HG03439 (cell line): ENCODE measurements around the gene TNS4.

ENCODE experiments used
- ATAC-seq: cut with Tn5 transposase; IDR thresholded peaks from one replicate; pipeline ENCODE4 v1.9.1; 2021; ENCODE audit warnings: mild to moderate bottlenecking, moderate library complexity; ENCODE audit not compliant: unreplicated experiment

Gene TNS4

DNA sequence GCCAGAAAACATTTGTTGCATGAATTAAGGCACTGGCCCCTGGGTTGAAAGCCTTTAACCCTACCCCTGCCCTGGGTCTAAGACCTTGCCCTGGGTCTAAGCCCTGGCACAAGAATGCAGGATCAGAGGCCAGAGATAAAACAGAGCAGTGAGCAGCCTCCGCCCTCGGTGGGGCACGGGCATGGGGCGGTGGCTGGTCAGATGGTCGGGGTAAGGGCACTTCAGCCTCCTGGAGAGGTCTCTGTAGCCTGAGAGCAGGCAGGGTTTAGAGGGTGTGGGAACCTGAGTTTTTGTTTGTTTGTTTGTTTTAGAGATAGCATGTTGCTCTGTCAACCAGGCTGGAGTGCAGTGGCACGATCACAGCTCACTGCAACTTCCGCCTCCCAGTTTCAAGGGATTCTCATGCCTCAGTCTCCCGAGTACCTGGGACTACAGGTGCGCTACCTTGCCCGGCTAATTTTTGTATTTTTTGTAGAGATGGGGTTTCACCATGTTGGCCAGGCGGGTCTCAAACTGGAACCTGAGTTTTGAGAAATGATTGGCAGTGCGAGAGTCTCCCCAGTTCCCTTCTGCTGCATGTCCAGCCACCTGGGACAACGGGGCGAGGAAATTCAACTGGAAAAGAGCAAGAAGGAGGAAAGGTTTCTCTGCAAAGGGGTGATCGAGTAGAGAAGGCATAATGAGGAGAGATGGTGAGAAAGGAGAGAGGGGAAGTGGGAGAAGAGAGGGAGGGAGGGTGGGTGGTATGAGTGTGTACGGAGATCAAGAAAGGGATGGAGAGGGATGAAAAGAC lies 27.7 kb downstream of the TNS4 start:
- no peak for ATAC-seq

DNA sequence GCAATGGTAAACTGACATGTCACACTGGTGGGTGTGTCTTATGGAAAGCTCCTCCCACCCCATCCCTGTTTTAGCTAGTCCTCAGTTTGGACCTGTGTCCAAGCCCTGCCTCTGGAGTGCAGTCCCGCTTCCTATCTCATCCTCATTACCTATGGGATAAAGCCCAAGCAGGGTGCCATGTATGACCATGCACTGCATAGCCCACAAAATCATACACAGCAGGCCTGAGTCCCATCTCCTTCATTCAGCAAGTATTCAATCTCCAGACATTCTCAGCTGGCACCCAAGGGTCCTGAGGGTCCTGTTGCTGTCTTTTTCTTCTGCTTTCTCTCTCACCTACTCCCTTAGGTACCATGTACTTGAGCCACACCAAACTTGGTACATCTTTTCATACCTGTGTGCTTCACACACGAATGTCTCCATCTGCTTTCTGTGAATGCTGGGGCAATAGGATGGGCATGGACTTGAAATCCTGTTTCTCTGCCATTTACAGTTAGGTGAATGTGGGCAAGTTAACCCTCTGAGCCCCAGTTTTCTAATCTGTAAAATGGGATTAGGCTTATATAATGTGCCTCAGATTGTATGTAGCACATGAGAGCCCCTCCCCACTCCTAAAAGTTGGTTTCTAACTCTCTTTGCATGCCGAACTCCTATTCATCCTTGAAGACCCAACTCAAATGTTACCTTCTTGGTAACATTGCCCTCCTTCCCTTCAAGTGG lies 28.5 kb downstream of the TNS4 start:
- no peak for ATAC-seq

DNA sequence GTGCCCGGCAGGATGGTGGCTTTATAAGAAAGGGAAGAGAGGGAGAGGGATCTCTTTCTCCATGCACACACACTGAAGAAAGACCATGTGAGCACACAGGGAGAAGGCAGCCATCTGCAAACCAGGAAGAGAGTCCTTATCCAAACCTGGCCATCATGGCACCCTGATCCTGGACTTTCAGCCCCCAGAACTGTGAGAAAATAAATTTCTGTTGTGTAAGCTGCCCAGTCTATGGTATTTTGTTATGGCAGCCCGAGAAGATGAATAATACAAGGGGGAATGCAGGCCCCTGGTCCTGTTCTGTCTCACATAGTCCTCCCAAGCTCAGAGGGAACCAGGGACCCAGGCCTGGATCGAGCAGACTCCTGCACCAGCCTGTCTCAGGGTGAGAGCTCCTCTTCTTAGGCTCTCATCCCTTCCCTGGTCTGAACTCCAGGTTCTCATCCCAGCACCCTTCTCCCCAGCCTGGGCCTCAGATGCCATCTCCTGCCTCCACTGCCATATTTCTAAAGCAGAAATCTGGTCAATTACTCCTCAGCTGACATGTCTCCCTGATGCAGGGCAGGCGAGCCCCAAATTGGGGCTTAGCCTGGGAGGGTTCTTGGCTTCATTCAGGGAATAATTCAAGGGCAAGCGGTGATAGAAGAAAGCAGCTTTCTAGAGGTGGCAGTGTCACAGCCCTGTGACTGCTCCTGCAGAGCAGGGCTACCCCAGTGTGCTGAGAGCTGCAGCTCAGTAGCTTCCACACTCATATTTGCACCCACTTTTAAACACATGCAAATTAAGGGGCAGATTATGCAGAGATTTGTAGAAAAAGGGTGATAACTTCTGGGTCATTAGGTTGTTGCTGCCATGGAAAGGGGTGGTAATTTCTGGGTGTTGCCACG lies 29.3 kb downstream of the TNS4 start:
- no peak for ATAC-seq

DNA sequence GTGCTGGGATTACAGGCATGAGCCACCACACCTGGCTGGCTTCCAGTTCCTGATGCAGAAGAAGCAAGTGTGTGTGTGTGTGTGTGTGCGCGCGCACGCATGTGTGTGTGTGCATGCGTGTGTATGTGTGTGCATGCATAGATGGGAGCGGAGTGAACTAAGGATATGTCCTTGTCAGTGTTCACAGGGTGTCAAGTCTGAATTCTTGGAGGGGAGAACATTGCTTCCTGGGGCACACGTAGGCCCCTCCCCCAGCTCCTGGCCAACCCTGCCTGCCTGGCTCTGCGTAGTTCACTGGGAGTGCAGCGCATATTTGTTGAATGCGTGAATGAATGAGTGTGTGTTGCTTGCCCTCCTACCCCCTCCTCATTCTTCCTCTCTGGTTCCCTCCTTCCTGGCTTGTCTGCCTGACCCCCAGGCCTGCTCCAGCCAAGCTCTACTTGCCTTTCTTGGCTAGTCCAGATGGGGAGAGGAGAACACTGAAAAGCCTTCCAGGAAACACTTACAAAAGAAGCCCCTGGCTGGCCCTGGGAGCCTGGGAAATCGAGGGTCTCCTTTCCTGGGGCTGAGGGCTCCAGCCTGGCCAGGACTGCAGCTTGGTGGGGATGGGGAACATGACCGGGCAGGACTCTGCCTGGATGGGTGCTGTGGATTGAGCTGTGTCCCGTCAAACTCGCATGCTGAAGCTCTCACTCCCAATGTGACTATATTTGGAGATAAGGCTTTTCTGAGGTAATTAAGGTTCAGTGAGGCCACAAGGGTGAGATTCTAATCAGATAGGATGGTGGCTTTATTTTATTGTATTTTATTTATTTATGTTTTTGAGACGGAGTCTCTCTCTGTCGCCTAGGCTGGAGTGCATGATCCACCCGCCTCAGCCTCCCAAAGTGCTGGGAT lies 30.2 kb downstream of the TNS4 start:
- no peak for ATAC-seq

DNA sequence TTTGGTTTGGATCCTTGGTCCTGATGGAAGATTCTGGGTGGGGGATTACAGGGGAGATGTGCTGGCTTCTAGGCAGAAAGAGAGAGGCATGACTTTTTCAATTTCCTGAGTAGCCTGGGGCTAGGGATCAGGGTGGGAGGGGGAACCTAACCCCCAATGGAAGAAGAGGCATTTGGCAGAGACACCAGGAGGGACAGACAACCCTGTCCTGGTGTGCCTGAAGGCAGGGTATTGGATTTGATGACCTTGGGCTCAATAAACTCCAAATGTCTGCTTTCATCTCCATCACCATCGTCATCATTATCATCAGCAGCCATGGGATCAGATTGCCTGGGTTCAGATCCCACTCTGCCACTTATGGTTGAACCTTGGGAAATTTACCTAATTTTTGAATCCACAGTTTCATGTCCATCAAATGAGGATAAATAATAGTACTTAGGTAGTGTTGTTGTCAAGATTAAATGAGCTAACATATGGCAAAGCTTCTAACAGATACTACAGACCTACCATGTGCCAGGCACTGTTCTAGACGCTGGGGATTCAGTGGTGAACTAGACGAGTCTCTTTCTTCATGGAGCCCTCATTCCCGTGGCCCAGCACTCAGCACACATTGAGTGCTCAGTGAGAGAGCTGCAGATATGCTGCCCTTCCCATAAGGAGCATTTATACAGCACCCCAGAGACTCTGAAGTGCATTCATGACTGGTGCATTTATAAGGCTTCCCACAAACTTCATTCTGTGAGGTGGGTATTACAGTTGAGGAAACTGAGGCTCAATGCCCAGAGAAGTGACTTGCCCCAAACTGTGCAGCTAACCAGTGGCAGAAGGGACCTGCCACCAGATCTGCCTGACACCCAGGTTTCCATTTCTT lies 31.4 kb downstream of the TNS4 start:
- no peak for ATAC-seq

DNA sequence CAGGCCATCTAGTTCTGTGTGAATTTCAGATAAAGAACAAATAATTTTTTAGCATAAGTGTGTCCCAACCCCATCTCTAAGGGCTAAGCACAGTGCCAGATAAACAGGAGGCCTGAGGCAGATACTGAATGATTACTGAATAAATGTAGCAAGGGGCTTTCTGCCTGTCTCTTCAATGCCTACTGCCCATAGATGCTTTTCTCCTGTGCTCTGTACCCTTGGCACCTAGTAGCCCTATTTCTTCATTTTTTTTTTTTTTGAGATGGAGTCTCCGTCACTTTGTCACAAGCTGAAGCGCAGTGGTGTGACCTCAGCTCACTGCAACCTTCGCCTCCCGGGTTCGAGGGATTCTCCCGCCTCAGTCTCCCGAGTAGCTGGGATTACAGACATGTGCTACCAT lies 32.9 kb downstream of the TNS4 start:
- ATAC-seq, result no peak

DNA sequence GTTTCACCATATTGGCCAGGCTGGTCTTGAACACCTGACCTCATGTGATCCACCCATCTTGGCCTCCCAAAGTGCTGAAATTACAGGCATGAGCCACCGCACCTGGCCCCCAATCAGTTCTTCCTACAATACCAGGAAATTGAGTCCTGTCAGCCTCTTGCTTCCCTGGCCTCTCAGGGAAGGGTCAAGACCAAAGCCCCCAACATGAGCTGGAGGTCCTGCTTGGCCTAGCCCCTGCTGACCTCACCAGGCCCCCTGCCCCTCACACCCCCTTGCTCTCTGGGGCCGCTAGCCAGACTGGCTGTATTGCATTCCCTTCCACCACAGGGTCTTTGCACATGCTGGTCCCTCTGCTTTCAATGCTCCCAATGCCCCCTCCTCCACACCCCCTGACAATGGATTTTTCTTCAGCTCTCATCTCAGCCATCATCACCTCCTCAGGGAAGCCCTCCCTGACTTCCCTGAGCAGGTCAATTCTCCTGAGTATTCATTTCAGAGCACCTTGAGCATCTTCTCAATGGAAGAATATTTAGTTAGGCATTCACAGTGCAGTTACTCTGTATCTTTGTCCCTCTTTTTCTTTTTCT lies 34.0 kb downstream of the TNS4 start:
- ATAC-seq, result no peak

DNA sequence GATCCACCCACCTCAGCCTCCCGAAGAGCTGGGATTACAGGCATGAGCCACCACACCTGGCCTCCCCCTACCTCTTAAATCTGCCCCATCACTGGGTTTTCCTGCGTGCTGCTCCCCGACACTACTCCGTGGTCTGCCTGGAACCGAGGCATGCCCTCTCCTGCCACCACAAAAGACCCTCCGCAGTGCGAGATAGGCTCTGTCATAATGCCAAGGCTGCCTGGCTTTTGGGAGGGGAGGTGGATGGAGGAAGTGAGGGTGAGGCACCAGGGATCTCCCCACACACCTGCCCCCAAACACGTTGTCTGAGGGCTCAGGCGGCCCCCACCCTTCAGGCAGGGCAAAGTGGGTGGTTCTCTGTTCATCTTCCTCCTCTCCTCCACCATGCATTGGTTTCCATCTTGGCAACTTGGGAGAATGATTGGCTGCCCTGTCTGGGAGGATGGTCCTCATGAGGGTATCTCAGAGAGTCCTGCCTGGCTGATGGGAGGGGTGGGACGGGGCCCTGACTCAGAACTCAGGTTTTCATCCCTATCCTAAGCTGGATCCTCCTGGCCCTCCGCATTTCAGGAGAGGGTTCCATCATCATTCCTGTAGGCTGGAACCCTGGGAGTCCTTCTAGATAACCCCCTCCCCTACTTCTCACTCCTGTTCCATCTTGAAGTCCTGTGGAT lies 35.0 kb downstream of the TNS4 start:
- no peak for ATAC-seq

DNA sequence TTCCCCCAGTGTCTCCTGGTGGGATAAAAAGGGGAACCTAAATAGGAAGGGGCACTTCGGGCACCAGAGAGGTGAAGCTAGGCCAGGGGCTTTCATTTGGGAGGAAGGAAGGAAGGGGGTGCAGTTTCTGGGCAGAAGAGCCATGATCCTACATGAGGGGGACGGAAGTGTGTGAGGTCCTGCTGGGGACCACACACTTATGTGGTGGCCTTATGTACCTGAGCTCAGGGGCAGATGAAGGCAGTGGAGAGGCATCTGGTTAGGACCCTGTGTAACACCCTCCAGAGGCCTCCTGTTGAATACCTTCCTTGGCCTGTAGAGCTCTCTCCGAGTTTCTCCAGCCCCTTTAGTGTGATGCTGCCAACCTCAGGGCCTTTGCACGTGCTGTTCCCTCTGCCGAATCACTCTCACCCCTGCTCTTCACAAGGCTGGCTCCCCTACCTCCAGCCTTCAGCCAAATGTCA lies 37.0 kb downstream of the TNS4 start:
- no peak for ATAC-seq

DNA sequence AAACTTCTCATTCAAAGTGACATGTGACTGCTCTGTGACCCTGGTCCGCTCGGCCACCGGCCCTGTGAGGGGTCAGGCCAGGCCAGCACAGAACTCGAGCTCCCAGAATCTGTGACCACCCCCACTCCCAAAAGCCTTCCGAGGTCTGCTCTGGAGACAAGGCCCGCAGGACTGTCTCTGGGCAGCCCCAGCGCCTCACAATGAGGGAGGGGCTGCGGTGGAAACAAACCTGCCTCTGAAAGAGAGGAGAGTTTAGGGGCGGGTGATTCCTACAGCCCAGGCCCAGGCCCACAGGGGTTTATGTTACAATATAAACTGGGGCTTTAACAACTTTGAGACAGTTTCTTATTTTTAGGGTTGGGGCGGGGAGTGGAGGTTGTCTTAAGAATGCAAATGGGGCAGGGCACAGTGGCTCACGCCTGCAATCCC lies 38.3 kb downstream of the TNS4 start:
- no peak for ATAC-seq

DNA sequence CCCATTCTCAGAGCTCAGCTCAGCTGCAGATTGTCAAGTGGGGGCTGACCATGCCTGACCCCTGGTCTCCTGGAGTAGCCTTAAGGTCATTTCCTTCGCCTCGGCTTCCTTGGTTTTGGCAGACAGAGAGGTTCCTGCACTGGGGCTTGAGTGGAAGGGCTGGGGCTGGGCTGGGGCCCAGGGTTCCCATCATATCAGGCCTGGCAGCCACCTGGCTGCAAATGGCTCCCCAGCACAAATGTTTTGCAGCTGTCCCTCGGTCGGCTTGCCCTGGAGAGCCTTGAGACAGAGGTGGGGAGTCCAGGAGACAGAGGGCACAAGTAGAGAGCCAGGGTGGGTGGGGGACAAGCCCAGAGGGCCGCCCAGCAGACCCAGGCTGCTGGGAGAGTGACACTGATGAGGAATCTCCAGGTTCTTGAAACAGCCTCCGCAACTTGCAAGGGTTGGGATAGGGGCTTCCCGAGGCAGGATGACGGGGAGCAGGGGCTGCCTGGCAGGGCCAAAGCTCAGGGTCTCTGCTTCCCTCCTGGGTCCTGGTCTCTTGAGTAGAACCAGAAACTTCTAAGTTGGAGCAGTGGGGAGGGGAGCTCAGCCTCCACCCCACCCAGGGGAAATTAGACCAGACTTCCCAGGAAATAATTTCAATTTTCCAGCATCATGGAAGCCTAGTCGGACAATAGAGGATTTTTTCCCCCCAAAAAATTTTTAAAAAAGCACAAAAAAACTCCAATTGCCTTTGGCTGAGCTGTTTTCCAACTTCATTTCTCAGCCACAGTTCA lies 38.9 kb downstream of the TNS4 start:
- no peak for ATAC-seq

DNA sequence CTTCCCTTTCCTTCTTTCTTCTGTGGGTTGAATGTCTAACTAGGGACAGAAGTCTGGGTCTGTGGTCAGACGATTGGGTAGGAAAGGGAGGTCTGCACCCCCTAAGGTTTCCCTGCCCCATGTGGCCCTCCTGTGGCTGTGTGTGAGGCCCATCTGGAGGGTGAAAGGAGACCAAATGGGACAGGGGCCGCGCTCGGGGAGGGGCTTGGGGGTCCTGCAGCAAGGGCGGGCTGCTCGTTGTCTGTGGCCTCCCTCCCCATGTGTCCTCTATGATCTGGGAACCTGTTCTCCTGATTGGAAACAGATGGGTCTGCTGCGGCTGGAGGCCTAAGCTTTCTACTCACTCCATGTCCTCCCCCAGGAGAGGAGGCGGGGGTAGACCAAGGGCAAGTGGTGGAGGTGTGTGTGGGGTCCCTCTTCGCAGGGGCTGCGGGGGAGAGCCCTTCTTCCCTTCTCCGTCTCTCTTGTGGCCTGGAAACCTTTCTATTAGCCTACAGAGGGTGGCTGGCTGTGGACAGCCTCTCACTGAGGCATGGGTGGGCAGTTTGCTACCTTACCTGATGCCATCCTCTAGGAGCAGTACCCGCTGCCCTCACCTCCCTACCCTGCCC lies 39.6 kb downstream of the TNS4 start:
- ATAC-seq, result no peak

DNA sequence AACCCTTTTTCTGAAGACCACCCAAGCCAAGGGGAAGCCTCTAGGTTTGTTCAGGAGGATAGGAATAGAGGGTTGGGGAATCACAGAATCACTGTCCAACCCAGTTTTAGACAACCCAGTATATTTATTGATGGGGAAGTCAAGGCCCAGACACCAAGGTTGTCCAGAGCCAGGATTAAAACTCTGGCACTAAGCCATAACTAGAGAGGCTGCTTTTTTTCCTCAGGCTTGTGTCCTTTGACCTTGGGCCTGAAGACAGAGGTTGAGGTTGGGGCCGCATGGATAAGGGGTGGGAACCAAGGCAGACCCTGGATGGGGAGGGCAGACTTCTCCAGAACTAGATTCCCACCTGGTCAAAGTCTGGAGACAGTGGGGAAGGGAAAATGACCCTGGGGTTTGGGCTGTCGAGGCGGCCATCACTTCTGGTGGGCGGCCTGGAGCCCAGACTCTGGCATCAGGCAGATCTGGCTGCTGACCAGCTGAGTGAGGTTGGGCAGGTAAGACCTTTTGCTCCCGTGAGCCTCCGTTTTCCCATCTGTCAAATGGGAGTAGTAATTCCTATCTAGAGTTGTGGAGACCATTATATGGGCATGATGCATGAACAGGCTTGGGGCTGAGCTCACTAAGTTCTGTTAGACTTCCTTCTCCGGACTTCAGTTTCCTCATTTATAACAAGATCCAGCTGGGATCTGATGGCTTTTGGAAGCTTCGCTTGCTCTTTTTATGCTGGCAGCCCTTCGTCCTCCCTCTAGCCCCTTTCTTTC lies 40.3 kb downstream of the TNS4 start:
- ATAC-seq, result no peak

DNA sequence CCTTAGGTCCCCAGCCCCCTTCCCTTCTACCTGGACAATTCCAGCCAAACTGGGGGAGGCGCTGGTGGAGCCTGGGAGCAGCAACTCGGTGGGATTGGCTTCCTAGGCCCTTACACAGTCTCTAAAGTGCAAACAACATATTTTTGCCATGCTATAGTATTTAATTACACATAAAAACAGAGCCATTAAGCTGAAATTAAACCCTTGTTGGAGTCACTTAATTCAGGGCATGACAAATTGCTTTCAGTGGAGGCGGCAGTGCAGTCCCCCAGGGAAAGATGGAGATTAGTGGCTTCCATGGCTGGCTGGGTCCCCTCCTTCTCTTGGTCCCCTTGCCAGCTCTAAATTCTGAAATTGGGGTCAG lies 40.8 kb downstream of the TNS4 start:
- ATAC-seq, result no peak

DNA sequence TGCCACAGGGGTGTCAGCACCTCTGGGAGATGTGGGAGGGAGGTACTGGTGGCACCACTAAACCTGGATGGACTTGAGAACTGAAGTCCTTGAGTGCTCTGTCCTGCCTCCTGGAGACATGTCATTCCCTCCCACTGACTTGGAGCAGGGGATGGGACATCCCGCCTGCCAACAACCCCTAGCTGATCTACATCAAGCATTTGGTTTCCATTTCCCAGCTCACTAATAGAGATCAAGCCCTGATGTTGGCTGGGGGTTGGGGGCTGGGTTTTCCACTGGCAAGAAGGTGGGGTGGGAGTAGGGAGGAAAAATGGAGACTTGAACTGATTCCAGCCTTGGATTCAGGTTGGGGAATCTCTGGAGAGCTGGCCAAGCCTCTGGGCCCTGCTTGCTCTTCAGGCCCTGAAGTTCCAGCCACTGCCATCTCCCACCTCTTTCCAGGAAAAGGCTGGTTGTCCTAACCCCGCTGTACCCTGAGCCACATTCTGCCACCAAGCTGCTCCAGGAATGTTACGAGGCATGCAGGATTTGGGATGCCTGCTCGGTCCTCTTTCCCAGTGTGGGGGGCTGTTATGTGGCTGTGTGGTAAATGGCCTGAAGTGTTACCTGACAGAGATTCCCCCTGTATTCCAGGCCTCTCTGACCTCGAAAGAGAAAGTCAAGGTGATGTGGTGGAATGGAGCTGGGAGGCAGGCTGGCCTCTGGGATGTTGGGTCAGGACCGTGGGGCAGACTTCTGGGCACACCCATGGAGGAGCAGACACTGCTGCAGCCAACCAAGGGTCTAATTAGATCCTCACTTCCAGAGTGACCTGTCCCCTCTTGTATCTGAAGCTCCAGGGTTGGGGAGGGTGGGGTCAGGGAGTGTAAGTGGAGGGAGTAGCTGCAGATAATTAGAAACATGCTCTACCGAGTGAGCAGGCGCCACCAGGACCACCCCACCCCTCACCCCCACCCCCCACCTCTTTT lies 41.5 kb downstream of the TNS4 start:
- ATAC-seq, result no peak
